Activated CD4-positive, alpha-beta T cell treated with anti-CD3 and anti-CD28 coated beads, Interleukin-2, Interleukin-4, amounts not matched to agents 100 ng/mL and 50 ng/mL, durations not matched to agents 16 hours and 8 hours (primary cell): ENCODE results near the gene TMEM240.
"Not testable (repeated sequence)": the region's sequence is repeated elsewhere in the genome, so short reads cannot be mapped to it uniquely, and the experiment has no call there.

Source experiments
- DNase-seq: peaks from one replicate; pipeline ENCODE4 v3.0.0-alpha.2; 2020; ENCODE audit warnings: low spot score

TMEM240 gene

GRCh38 chr1:1495461-1495975 is 44.9 kb downstream of the TMEM240 start:
- not testable (repeated sequence) for DNase-seq

- not testable (repeated sequence) for DNase-seq
Observed at GRCh38 chr1:1494311-1494710, 46.1 kb downstream of the TMEM240 start.

- no peak for DNase-seq
Observed at GRCh38 chr1:1491601-1492000, 48.8 kb downstream of the TMEM240 start.

GRCh38 chr1:1490633-1491230 is 49.7 kb downstream of the TMEM240 start:
- no peak for DNase-seq

GRCh38 chr1:1489861-1490260 is 50.6 kb downstream of the TMEM240 start:
- no peak for DNase-seq

GRCh38 chr1:1489231-1489630 is 51.2 kb downstream of the TMEM240 start:
- DNase-seq, result no peak

GRCh38 chr1:1487701-1488100 is 52.7 kb downstream of the TMEM240 start:
- no peak for DNase-seq

- not testable (repeated sequence) for DNase-seq
Observed at GRCh38 chr1:1485755-1486317, 54.6 kb downstream of the TMEM240 start.

GRCh38 chr1:1484976-1485750 is 55.3 kb downstream of the TMEM240 start:
- DNase-seq, result not testable (repeated sequence)
